ENCODE results near the gene TMED8.
A peak's percentile ranks its signal among the peaks of the same experiment; 100 is the strongest.
"Not testable (repeated sequence)": the region's sequence is repeated elsewhere in the genome, so short reads cannot be mapped to it uniquely, and the experiment has no call there.

TMED8 gene

DNA sequence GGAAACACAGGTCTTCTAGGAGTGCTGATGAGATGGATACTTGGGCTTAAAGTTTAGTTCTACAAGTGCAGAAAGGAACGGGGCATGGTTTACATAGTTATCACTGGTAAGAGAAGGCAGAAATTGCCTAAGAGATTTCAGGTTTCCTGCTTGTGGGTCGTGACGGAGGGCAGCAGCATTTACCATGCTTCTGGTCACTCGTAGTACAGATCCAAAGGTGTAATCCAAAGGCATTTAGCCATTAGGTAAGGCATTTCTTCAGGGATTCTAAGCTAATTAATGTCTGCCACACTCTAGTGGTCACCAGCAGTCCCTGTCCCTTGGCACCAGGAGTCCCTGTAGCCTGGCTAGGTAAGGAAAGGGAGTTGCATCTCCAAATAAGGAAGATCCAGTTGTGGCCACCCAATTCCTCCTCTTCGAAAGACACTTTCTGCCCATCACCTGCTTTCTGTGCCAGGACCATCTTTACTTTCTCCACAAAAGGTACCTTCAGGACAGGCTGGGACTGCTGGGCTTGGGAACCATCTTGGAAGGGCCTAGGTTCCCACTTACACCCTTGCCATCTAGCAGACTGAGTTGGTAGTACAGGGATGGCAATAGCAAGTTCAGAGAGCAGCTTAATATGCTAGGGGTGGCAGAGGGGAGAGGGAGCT is 54.5 kb downstream of the TMED8 start:
- DNase-seq (ENCODE audit: low spot score) = no peak

DNA sequence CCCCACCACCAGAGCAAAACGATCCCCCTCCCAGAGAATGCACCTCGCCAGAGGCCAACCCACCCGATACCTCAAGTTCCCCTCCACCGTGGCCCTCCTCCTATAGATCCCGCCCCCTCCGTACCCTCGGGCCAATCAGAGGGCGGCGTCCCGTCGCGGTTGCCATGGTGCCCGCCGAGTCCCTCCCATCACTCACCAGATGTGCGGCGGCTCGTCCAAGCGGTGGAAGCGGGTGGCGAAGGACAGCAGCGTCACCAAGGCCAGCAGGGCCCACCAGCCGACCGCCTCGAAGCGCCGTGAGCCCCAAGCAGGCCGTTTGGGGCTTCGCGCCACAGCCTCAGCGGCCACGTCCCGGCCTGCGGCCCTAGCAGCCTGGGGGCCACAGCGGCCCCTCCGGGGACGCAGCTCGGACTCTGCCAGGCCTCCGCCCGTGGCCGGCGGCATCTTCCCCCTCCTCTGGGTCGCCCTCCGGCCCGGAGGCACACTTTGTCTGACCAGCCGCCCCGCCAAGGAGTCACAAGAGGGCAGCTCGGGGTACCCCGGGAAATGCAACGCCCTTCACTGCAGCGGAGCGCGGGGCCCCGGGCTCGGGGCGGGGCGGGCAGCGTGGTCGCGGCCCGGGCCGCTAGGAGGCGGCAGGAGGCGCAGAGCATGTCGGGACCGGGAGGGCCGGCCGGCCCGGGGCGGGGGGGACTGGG is 56.5 kb downstream of the TMED8 start, which contains the start of gene POMT2:
Gene POMT2 (minus strand): TSS at position 646 of the 698 bp plus-strand sequence. CDS start 202 bp downstream, at position 444.
- DNase-seq (ENCODE audit: low spot score) = peak; percentile 95

DNA sequence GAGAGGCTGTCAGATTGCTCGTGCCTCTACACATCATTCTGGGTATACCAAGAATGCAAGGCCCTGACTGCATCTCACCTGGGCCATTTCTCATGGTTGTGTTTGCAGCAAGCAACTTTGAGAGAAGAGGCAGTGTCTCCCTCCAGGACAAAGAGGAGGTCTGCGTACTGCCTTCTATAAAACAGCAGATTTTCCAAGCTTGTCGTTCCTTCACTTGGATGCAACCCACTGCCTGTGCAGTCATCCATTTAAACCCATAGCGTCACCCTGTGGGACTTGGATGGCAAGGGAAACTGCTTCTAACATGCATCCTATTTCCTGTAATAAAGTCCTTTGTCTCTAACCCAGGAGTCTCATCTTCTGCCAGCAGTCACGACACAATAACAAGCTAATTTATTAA is 57.5 kb downstream of the TMED8 start:
- DNase-seq (ENCODE audit: low spot score) = no peak

DNA sequence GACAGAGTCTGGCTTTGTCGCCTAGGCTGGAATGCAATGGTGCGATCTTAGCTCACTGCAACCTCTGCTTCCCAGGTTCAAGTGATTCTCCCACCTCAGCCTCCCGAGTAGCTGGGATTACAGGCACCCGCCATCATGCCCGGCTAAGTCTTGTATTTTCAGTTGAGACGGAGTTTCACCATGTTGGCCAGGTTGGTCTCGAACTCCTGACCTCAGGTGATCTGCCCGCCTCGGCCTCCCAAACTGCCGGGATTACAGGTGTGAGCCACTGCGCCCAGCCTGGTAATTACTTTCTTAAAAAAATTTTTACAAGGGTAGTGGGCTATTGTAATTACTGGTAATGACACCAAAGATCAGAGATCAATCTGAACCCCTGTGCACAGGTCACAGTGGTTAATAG is 58.1 kb downstream of the TMED8 start:
- DNase-seq (ENCODE audit: low spot score) = not testable (repeated sequence)

GRCh38 chr14:77318006-77318553 is 58.8 kb downstream of the TMED8 start:
- no peak for DNase-seq (ENCODE audit: low spot score)

DNA sequence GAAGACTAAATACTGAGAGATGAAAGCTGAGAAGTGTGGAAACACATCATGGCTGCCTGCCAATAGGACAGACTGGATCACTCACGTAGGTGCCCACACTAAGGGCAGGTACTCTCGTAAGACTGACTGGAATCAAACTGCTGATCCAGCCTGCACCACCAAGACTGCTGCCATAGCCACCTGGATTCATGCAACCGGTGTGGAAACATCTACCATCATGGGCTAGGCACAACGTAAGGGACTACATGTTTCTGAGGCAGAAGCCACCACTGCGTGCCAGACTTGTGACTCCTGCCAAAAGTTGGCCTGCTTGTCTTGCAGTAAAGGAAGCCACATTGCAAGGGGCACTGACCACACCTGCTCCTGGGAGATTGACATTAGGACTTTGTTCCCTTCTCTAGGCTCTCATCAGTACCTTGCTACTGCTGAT is 60.0 kb downstream of the TMED8 start:
- DNase-seq (ENCODE audit: low spot score) = no peak

- no peak for DNase-seq (ENCODE audit: low spot score)
Measured at GRCh38 chr14:77316195-77316505, 60.7 kb downstream of the TMED8 start.

GRCh38 chr14:77314539-77315457 is 62.1 kb downstream of the TMED8 start:
- DNase-seq (ENCODE audit: low spot score) = no peak

DNA sequence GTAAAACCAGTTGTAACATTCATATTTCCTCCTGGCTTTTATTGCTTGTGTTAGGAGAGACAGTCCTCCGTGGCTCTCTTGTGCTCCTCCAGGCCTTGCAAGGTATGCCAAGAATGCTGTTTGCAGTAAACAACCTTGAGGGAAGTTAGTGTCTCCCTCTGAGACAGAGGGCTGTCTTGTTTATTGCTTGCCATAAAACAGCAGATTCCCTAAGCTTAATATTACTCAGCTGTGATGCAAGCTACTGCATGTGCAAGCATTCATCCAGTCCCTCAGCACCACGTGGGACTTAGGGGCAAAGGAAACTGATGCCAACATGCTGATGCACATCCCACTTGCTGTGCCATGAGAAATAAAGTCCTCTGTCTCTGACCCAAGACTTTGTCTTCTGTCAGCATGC is 62.9 kb downstream of the TMED8 start:
- DNase-seq (ENCODE audit: low spot score) = peak; percentile 86

GRCh38 chr14:77313371-77313770 is 63.5 kb downstream of the TMED8 start:
- no peak for DNase-seq (ENCODE audit: low spot score)

- DNase-seq (ENCODE audit: low spot score) = no peak
Measured at GRCh38 chr14:77311217-77311616, 65.7 kb downstream of the TMED8 start.

GRCh38 chr14:77310026-77310425 is 66.9 kb downstream of the TMED8 start:
- no peak for DNase-seq (ENCODE audit: low spot score)

GRCh38 chr14:77309131-77309530 is 67.8 kb downstream of the TMED8 start:
- DNase-seq (ENCODE audit: low spot score) = no peak

DNA sequence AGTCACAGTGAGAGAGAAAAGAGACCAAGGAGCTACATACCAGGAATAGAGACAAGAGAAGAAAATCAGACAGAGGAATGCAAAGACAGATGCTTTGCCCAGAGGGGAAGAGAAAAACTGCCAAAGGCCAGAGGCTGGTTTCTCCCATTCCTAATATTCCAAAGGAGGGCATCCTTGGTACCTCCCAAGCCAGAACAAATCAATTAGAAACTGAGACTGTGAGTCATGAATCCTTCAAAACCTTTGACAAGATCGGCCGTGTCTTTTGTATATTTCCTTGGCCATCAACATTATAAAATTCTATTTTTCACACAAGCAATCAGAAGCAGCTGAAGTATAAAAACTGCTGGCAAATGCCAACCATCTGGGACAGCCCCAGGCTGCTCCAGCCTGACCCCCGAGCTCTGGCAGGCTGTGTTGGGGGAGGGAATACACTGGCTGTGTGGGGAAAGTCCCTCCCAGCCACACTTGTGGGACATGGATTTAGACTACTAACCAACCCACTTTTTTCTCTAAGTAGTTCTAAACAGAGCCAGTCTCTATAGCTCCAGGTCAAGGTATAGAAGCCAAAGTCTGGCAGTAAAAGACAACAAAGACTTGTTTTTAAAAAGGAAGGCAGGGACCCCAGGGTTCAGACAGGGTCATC is 69.9 kb downstream of the TMED8 start:
- DNase-seq (ENCODE audit: low spot score) = peak; percentile 36

DNA sequence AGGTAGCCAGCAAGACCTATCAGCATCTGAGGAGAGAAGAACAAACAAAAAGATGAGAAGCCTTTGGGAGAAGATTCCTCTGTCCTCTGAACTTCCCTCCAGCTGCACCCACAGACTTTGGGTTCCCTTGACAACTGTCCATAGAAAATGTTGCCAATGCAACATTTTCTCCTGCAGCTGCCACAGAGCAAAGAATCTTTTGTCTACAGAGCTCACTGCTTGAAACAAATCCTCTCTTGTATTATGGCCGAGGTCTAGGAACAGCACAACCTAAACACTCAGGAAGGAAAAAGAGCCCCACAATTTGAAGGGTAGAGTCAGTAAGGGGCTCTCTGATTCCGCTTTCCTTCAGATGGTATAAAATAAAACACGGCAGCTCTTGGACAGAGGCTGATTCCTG is 70.5 kb downstream of the TMED8 start:
- no peak for DNase-seq (ENCODE audit: low spot score)

DNA sequence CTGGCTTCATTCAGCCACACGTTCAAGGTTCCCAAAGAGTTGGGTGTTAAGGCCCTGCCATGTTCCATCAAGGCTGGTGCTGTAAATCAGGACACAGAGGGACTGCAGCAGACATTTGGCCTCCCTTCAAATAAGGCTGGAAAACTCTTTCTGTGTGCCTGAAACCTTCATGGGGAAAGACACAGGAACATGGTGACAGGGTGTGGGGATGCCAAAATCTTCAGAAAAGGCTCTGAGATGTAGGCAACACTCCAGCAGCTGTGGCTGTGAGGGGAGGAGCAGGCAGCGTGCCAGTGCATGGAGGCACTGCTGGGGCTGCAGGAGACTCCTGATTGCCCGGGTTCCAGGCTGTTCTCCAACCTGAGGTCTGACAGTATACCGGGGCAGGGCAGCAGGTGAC is 71.2 kb downstream of the TMED8 start:
- no peak for DNase-seq (ENCODE audit: low spot score)

DNA sequence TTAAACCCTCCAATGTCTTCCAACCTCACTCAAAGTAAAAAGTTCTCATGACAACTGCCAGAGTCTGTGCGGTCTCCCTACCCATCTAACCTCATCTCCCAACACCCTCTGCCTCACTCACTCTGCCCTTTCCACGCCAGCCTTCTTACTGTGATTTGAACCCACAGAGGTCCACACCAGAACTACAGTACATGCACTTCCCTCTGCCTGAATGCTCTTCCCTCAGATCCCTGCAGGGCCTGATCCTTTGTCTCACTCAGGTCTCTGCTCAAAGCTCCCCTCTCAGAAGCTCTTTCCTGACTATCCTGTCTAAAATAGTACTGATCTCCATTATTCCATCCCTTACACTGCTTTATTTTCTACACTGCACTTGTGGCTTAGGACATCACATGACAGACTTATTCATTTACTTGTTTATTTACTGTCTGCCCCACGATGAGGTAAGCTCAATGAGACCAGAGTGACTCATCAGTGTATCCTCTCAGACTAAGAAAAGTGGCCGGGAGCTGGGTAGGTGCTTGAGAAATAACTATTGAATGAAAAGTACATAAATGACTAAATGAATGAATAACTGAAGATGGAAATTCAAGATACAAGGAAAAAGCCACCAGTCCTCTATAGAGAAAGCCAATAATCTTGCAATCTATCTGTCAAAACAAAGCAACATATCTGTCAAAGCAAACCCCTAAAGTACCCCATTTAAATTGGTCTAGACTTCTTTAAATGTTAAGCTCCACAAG is 73.3 kb downstream of the TMED8 start:
- peak; percentile 92 for DNase-seq (ENCODE audit: low spot score)

DNA sequence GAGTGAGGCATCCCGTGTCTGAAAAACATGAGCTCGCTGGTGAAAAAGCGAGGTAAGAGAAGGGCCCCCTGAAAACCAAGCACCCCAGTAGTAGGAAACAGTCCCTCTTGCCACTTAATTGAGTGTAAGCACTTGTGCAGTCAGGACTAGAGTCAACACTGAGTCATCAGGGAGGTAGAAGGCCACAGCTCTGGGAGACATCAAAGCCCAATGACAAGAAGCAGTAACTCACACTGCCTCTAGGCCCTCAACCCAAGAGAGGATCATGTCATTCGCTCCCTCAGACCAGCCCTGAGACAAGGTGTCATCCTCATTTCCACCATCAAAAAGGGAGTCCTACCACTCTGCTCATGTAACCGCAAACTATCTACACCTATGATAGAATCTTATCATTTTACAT is 74.0 kb downstream of the TMED8 start:
- peak; percentile 47 for DNase-seq (ENCODE audit: low spot score)

GRCh38 chr14:77301103-77301502 is 75.8 kb downstream of the TMED8 start:
- DNase-seq (ENCODE audit: low spot score) = peak; percentile 80

DNA sequence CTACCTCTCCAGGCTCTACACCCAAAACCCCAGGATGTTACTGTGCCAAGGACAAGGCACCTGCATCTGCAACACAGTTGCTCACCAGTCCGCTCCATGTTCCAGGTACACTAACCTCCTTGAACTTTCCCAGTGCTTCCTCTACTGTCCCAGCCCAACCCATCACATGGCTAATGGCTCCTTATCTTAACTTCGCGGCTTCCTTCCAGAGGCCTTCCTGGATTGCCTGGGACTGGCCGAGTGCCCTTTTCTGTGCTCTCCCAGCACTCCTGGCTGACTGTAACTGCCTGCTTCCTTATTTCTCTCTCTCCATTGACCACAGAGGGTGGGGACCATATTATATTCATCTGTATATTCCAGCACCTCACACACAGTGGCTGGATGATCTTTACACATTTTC is 77.1 kb downstream of the TMED8 start:
- no peak for DNase-seq (ENCODE audit: low spot score)

- DNase-seq (ENCODE audit: low spot score) = no peak
Measured at GRCh38 chr14:77296906-77297305, 80.0 kb downstream of the TMED8 start.
